DND-41 (cell line): Measurements from ENCODE around the gene CRTC3.

ENCODE experiments used
- ATAC-seq: fragments of 200-7000 bp; cut with Tn5 transposase; 3 replicates; pipeline ENCODE4 v1.9.1; 2021; ENCODE audit warnings: low read depth; ENCODE audit not compliant: insufficient read depth
- DNase-seq: peaks from one replicate; pipeline ENCODE4 v3.0.0-alpha.2; 2020
- H2AFZ ChIP-seq: 2 replicates; pipeline ENCODE4 v1.6.0; 2012; ENCODE audit warnings: low read depth, low read length
- H3K27ac ChIP-seq: 2 replicates; pipeline ENCODE4 v1.5.1; 2012; ENCODE audit warnings: low read length, inconsistent platforms
- H3K27me3 ChIP-seq: fragments of 200-600 bp; sonication (generic); 2 replicates; pipeline ENCODE4 v1.6.0; 2012; ENCODE audit warnings: low read length, mild to moderate bottlenecking, inconsistent platforms; ENCODE audit not compliant: insufficient read depth, poor library complexity
- H3K36me3 ChIP-seq: 2 replicates; pipeline ENCODE4 v1.5.1; 2012; ENCODE audit warnings: low read length, inconsistent platforms; ENCODE audit not compliant: insufficient read depth
- H3K4me1 ChIP-seq: 2 replicates; pipeline ENCODE4 v1.5.1; 2012; ENCODE audit warnings: mild to moderate bottlenecking, low read length; ENCODE audit not compliant: insufficient read depth
- H3K4me2 ChIP-seq: 2 replicates; pipeline ENCODE4 v1.6.0; 2012; ENCODE audit warnings: mild to moderate bottlenecking, moderate library complexity, low read length, inconsistent platforms; ENCODE audit not compliant: insufficient read depth
- H3K4me3 ChIP-seq, 2 experiments: fragments of 200-600 bp in 1 of 2; shearing (Covaris generic) in 1 of 2; 2 replicates each; pipeline ENCODE4 v1.5.1; 2012 to 2016; ENCODE audit warnings: inconsistent platforms in 2 of 2, low read length in 2 of 2, mild to moderate bottlenecking in 2 of 2, low read depth in 1 of 2, moderate library complexity in 1 of 2
- H3K79me2 ChIP-seq: 2 replicates; pipeline ENCODE4 v1.6.0; 2012; ENCODE audit warnings: low read length, inconsistent platforms; ENCODE audit not compliant: insufficient read depth
- H3K9ac ChIP-seq: 2 replicates; pipeline ENCODE4 v1.6.0; 2012; ENCODE audit warnings: low read depth, mild to moderate bottlenecking, inconsistent platforms, low read length, moderate library complexity
- H3K9me3 ChIP-seq: 2 replicates; pipeline ENCODE4 v1.5.1; 2012; ENCODE audit warnings: low read length, moderate library complexity, mild to moderate bottlenecking, inconsistent platforms; ENCODE audit not compliant: insufficient read depth, severe bottlenecking
- H4K20me1 ChIP-seq: 2 replicates; pipeline ENCODE4 v1.6.0; 2012; ENCODE audit warnings: low read length; ENCODE audit not compliant: insufficient read depth
- EZH2 ChIP-seq: IDR thresholded peaks from 3 replicates; pipeline ENCODE4 v1.6.1; 2012; ENCODE audit warnings: borderline replicate concordance, low read depth, mild to moderate bottlenecking, moderate library complexity, low read length, inconsistent platforms; ENCODE audit not compliant: severe bottlenecking
- TF ChIP-seq, protein P1 (sequence below): IDR thresholded peaks from 2 replicates; pipeline ENCODE4 v1.5.1; 2012; ENCODE audit warnings: borderline replicate concordance, low read length, moderate library complexity, mild to moderate bottlenecking; ENCODE audit not compliant: poor library complexity, severe bottlenecking; ENCODE audit errors: extremely low read depth

The CRTC3 gene

GRCh38 chr15:90584841-90585240 is 55.1 kb downstream of the CRTC3 start:
- ATAC-seq (no peak), DNase-seq (no peak)
- Histone ChIP-seq H3K9me3 (no peaks in the 10 kb centered on the region), H3K36me3 (peaks cover 4% of the 10 kb centered on the region; the same call in 1 of the 2 replicates), H3K27ac (no peak overlapping the region), H2AFZ (no peak overlapping the region), H3K79me2 (peaks cover 14% of the 10 kb centered on the region; the same call in 1 of the 2 replicates), H3K4me3 (no peak overlapping the region), H3K4me1 (no peaks in the 10 kb centered on the region), H4K20me1 (peaks cover 2% of the 10 kb centered on the region; the same call in 1 of the 2 replicates), H3K4me2 (no peak overlapping the region), H3K9ac (no peak overlapping the region), H3K27me3 (no peaks in the 10 kb centered on the region)
- TF ChIP-seq, protein P1, sequence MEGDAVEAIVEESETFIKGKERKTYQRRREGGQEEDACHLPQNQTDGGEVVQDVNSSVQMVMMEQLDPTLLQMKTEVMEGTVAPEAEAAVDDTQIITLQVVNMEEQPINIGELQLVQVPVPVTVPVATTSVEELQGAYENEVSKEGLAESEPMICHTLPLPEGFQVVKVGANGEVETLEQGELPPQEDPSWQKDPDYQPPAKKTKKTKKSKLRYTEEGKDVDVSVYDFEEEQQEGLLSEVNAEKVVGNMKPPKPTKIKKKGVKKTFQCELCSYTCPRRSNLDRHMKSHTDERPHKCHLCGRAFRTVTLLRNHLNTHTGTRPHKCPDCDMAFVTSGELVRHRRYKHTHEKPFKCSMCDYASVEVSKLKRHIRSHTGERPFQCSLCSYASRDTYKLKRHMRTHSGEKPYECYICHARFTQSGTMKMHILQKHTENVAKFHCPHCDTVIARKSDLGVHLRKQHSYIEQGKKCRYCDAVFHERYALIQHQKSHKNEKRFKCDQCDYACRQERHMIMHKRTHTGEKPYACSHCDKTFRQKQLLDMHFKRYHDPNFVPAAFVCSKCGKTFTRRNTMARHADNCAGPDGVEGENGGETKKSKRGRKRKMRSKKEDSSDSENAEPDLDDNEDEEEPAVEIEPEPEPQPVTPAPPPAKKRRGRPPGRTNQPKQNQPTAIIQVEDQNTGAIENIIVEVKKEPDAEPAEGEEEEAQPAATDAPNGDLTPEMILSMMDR = no peak
- TF ChIP-seq EZH2 = no peak

DNA sequence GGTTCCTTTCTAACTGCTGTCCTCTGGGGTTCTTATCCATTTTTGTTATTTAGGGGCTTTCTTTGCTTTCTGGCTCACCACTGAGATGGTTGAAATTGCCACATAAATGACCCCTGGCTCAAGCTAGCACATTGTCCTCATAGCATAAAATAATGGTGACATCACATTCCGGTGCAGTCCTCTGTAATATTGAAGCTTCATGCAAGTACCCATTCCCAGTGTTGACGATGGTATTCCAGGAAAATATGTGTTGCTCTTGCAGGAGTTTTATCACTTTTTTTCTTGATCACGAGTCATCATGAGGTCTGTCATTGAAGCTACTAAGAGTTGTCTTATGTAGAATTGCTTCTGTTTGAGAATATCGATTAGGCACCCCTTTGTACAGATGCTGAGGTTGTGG is 56.1 kb downstream of the CRTC3 start:
- Histone ChIP-seq H3K9ac (no peak overlapping the region), H3K9me3 (no peaks in the 10 kb centered on the region), H3K79me2 (peaks cover 14% of the 10 kb centered on the region; the same call in 1 of the 2 replicates), H4K20me1 (peaks cover 2% of the 10 kb centered on the region; the same call in 1 of the 2 replicates), H2AFZ (no peak overlapping the region), H3K4me2 (no peak overlapping the region), H3K27ac (no peak overlapping the region), H3K36me3 (peaks cover 4% of the 10 kb centered on the region; the same call in 1 of the 2 replicates), H3K4me1 (no peaks in the 10 kb centered on the region), H3K27me3 (no peaks in the 10 kb centered on the region), H3K4me3 (no peak overlapping the region)
- ATAC-seq (no peak), DNase-seq (no peak)
- TF ChIP-seq EZH2 = no peak
- TF ChIP-seq, protein P1 = no peak

GRCh38 chr15:90586948-90587347 is 57.2 kb downstream of the CRTC3 start:
- Histone ChIP-seq H3K4me3 (no peak overlapping the region), H3K27ac (no peak overlapping the region), H3K27me3 (no peaks in the 10 kb centered on the region), H3K9ac (no peak overlapping the region), H3K36me3 (peaks cover 4% of the 10 kb centered on the region; the same call in 1 of the 2 replicates), H3K79me2 (peaks cover 11% of the 10 kb centered on the region; the same call in 1 of the 2 replicates), H3K9me3 (no peaks in the 10 kb centered on the region), H3K4me2 (no peak overlapping the region), H4K20me1 (peaks cover 2% of the 10 kb centered on the region; the same call in 1 of the 2 replicates), H3K4me1 (no peaks in the 10 kb centered on the region), H2AFZ (no peak overlapping the region)
- DNase-seq = no peak
- TF ChIP-seq, protein P1 = no peak
- TF ChIP-seq EZH2 = no peak
- no peak for ATAC-seq
